Cardiac muscle cell (in vitro differentiated cells and primary cell): ENCODE measurements around the gene TRIP4. TPM values are rescaled to one million over a fixed set of nuclear protein-coding genes. Genes with fewer than 3 reads are reported as not detected.

Experiments
- DNase-seq, 2 donors: peaks; one replicate each; pipeline versions ENCODE4 v3.0.0 to v3.0.0-alpha.2; 2010 to 2017; ENCODE audit warnings: low read depth in 1 of 2, low spot score in 1 of 2
- H3K27ac ChIP-seq: fragments of 200-600 bp; sonication (generic); 2 replicates; pipeline ENCODE4 v1.5.1; 2016
- H3K27me3 ChIP-seq: fragments of 200-600 bp; sonication (generic); 2 replicates; pipeline ENCODE4 v1.6.0; 2016; ENCODE audit warnings: control low read depth
- H3K36me3 ChIP-seq: fragments of 200-600 bp; sonication (generic); 2 replicates; pipeline ENCODE4 v1.5.1; 2016; ENCODE audit warnings: control low read depth
- H3K4me1 ChIP-seq: fragments of 200-600 bp; sonication (generic); 2 replicates; pipeline ENCODE4 v1.8.1; 2017; ENCODE audit warnings: low read depth, mild to moderate bottlenecking, mixed run types
- H3K4me3 ChIP-seq: fragments of 200-600 bp; sonication (generic); 2 replicates; pipeline ENCODE4 v1.5.1; 2016; ENCODE audit warnings: mild to moderate bottlenecking
- H3K9me3 ChIP-seq: fragments of 200-600 bp; sonication (generic); 2 replicates; pipeline ENCODE4 v1.5.1; 2017; ENCODE audit warnings: low read depth, mild to moderate bottlenecking, control low read depth
- CTCF ChIP-seq: IDR thresholded peaks from 2 replicates; pipeline ENCODE4 v1.5.1; 2012; ENCODE audit warnings: low read depth, mild to moderate bottlenecking, low read length
- polyA plus RNA-seq: library from polyadenylated mRNA; unstranded; fragments of >200 nt; fragmentation: Nextera tagmentation; extraction: Ambion mirVana; gene quantifications from 2 replicates; pipeline ENCODE4 v1.2.1, GENCODE V29; 2016
- total RNA-seq: library from RNA; depleted of rRNA; stranded (reverse); fragments of >200 nt; gene quantifications from 2 replicates; pipeline ENCODE4 v1.2.3, GENCODE V29; 2016

The TRIP4 gene
- total and polyA plus RNA-seq, 2 experiments from 2014 or later: 14.3 to 35.3 TPM

GRCh38 chr15:64472161-64472560 lies 84.5 kb downstream of the TRIP4 start:
- Histone ChIP-seq H3K4me3 (no peak overlapping the region), H3K4me1 (peaks cover 7% of the 10 kb centered on the region), H3K27me3 (no peaks in the 10 kb centered on the region), H3K27ac (no peak overlapping the region), H3K9me3 (no peaks in the 10 kb centered on the region), H3K36me3 (peaks cover 2% of the 10 kb centered on the region)
- no peak for DNase-seq
- TF ChIP-seq CTCF: no peak

GRCh38 chr15:64474846-64475245 lies 87.2 kb downstream of the TRIP4 start:
- Histone ChIP-seq H3K4me3 (no peak overlapping the region), H3K4me1 (peaks cover 5% of the 10 kb centered on the region), H3K9me3 (no peaks in the 10 kb centered on the region), H3K36me3 (peaks cover 2% of the 10 kb centered on the region), H3K27ac (no peak overlapping the region), H3K27me3 (no peaks in the 10 kb centered on the region)
- no peak for TF ChIP-seq CTCF
- DNase-seq: no peak

- peaks cover 5% of the 10 kb centered on the region for H3K4me1 ChIP-seq
- H3K27me3 ChIP-seq: no peaks in the 10 kb centered on the region
- H3K27ac ChIP-seq: peak overlapping the region; percentile 38
- no peaks in the 10 kb centered on the region for H3K9me3 ChIP-seq
- no peak overlapping the region for H3K4me3 ChIP-seq
- peaks cover 2% of the 10 kb centered on the region for H3K36me3 ChIP-seq
- no peak for DNase-seq
- no peak for TF ChIP-seq CTCF
These were observed 88.9 kb downstream of the TRIP4 start for GRCh38 chr15:64476550-64476949.

- TF ChIP-seq CTCF: no peak
- H3K36me3 ChIP-seq: peaks cover 2% of the 10 kb centered on the region
- H3K27ac ChIP-seq: peak overlapping the region; percentile 2
- H3K27me3 ChIP-seq: no peaks in the 10 kb centered on the region
- no peaks in the 10 kb centered on the region for H3K9me3 ChIP-seq
- H3K4me1 ChIP-seq: peaks cover 5% of the 10 kb centered on the region
- DNase-seq: peak in 1 of 2 donors; percentile 52
- no peak overlapping the region for H3K4me3 ChIP-seq
These were observed 91.2 kb downstream of the TRIP4 start for GRCh38 chr15:64478863-64479262.

GRCh38 chr15:64480891-64481290 lies 93.3 kb downstream of the TRIP4 start:
- Histone ChIP-seq H3K4me3 (no peak overlapping the region), H3K9me3 (no peaks in the 10 kb centered on the region), H3K27ac (no peak overlapping the region), H3K27me3 (no peaks in the 10 kb centered on the region), H3K4me1 (peaks cover 1% of the 10 kb centered on the region), H3K36me3 (no peaks in the 10 kb centered on the region)
- no peak for DNase-seq
- no peak for TF ChIP-seq CTCF

GRCh38 chr15:64483749-64484148 lies 96.1 kb downstream of the TRIP4 start:
- DNase-seq: no peak
- Histone ChIP-seq H3K9me3 (no peaks in the 10 kb centered on the region), H3K4me1 (no peaks in the 10 kb centered on the region), H3K4me3 (no peak overlapping the region), H3K27ac (no peak overlapping the region), H3K27me3 (no peaks in the 10 kb centered on the region), H3K36me3 (no peaks in the 10 kb centered on the region)
- TF ChIP-seq CTCF: no peak
